Smooth muscle cell of the brain vasculature (primary cell): ENCODE results near the gene PXMP4.
"Not testable (repeated sequence)": the region's sequence is repeated elsewhere in the genome, so short reads cannot be mapped to it uniquely, and the experiment has no call there.

Experiments used
- DNase-seq: peaks from one replicate; pipeline ENCODE4 v3.0.0-alpha.2; 2012; ENCODE audit warnings: low read depth, low spot score

Gene PXMP4

GRCh38 chr20:33719989-33720709 lies at the start of gene PXMP4:
Gene PXMP4 (minus strand): TSS chr20:33720310. CDS start chr20:33720207, 103 bp downstream.
- peak; percentile 95 for DNase-seq

GRCh38 chr20:33769043-33769442 lies 48.9 kb upstream of the PXMP4 start:
- DNase-seq, result no peak

- DNase-seq, result no peak
These were observed 47.6 kb upstream of the PXMP4 start for GRCh38 chr20:33767777-33768138.

- no peak for DNase-seq
These were observed 46.6 kb upstream of the PXMP4 start for GRCh38 chr20:33766686-33767085.

- DNase-seq, result no peak
These were observed 45.5 kb upstream of the PXMP4 start for GRCh38 chr20:33765592-33765991.

- no peak for DNase-seq
These were observed 45.0 kb upstream of the PXMP4 start for GRCh38 chr20:33765099-33765498.

GRCh38 chr20:33761698-33762250 lies 41.7 kb upstream of the PXMP4 start:
- no peak for DNase-seq

- DNase-seq, result no peak
These were observed 37.3 kb upstream of the PXMP4 start for GRCh38 chr20:33757458-33757857.

GRCh38 chr20:33757046-33757445 lies 36.9 kb upstream of the PXMP4 start:
- no peak for DNase-seq

GRCh38 chr20:33755936-33756490 lies 35.9 kb upstream of the PXMP4 start:
- not testable (repeated sequence) for DNase-seq

GRCh38 chr20:33753763-33754162 lies 33.7 kb upstream of the PXMP4 start:
- DNase-seq, result no peak

GRCh38 chr20:33753143-33753542 lies 33.0 kb upstream of the PXMP4 start:
- no peak for DNase-seq

GRCh38 chr20:33751775-33752174 lies 31.7 kb upstream of the PXMP4 start:
- DNase-seq, result no peak

- no peak for DNase-seq
These were observed 26.4 kb upstream of the PXMP4 start for GRCh38 chr20:33746325-33746998.

- DNase-seq, result no peak
These were observed 24.8 kb upstream of the PXMP4 start for GRCh38 chr20:33744773-33745385.

- DNase-seq, result no peak
These were observed 24.1 kb upstream of the PXMP4 start for GRCh38 chr20:33744181-33744580.

- no peak for DNase-seq
These were observed 20.1 kb upstream of the PXMP4 start for GRCh38 chr20:33740189-33740588.

GRCh38 chr20:33739493-33739892 lies 19.4 kb upstream of the PXMP4 start:
- no peak for DNase-seq

GRCh38 chr20:33736962-33737361 lies 16.9 kb upstream of the PXMP4 start:
- DNase-seq, result no peak

GRCh38 chr20:33733654-33734576 lies 13.8 kb upstream of the PXMP4 start:
- DNase-seq, result peak; percentile 39
